Measurements from ENCODE around the gene CCDC184. TPM values are rescaled to one million over a fixed set of nuclear protein-coding genes. Genes with fewer than 3 reads are reported as not detected.

The CCDC184 gene
- polyA plus RNA-seq, 1 of the 3 experiments (the other 2 are of a cell fraction) = 5.8 TPM

DNA sequence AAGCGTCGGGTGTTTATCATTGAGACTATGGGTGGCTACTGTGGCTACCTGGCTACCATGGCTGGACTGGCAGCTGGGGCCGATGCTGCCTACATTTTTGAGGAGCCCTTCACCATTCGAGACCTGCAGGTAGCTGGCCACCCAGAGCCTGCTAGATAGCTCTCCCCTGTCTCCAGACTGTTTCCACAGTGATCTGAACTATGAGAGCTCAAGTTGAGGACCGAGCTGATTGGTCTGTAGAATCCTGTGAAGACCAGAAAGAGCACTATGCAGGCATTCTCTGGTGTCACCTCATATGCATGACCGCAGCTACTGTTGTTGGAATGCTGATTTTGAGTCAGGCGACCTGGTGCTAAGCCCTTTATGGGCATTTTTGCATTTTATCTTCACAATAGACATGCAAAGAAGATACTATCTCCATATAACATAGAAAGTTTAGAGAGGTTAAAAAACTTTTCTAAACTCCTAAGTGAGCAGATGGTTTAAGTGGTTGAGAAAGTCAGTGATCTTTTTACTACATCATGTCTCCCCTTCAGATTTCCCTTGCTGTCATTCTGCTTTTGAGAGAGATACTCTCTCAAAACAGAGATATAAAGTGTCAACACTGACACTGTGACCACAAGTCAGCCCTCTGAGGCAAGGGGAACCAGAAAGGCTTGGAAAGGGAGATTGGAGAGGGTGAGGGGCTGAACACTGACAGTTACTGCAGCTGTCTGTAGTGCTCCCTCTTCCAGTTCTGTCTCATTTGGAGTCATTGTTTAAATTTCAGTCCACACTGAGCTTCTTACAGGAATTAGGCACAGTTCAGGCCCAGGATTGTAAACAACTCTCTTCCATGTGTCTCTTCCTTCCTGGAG is 40.4 kb upstream of the CCDC184 start:
- Histone ChIP-seq H3K27me3 (ENCODE audit: insufficient read depth) (no peaks in the 10 kb centered on the region), H3K79me2 (ENCODE audit: insufficient read depth) (no peaks in the 10 kb centered on the region), H2AFZ (ENCODE audit: low read depth) (no peak overlapping the region), H3K27ac (ENCODE audit: low read depth in 2 of 2, low read length in 1 of 2) (no peak overlapping the region), H3F3A (replicated peaks; ENCODE audit: insufficient read depth) (no peaks in the 10 kb centered on the region), H3K4me1 (ENCODE audit: control insufficient read depth in 1 of 2, insufficient read depth in 2 of 2, low read depth in 1 of 2, low read length in 1 of 2) (no peaks in the 10 kb centered on the region; a peak in 1 of 4 replicates), H3K4me3 (ENCODE audit: low read depth in 2 of 2, low read length in 1 of 2) (no peak overlapping the region), H3K4me2 (no peak overlapping the region), H3K9ac (no peak overlapping the region), H3K9me3 (no peaks in the 10 kb centered on the region), H3K36me3 (replicated peaks in 1 of 2; ENCODE audit: control insufficient read depth in 1 of 2, insufficient read depth in 2 of 2, low read length in 1 of 2) (peaks cover 23 to 86% of the 10 kb centered on the region in 2 experiments), H4K20me1 (ENCODE audit: insufficient read depth) (no peaks in the 10 kb centered on the region), H3K9me2 (no peaks in the 10 kb centered on the region)
- CTCF ChIA-PET = interaction anchor here (0.6 to 1.3 kb wide), 3 partner anchors 13 to 23 kb away, joined by 3 to 4 read pairs (median 3); no protein-coding TSS in a partner anchor
- no peak for TF ChIP-seq FOXJ3 (CRISPR knock-in tag; IDR thresholded peaks at IDR 0.05)
- TF ChIP-seq FOSL2 (IDR thresholded peaks at IDR 0.05; ENCODE audit: borderline replicate concordance, low read depth) = no peak
- TF ChIP-seq RAD21 (IDR thresholded peaks at IDR 0.05; ENCODE audit: low read length) = no peak
- TF ChIP-seq CHD2 (IDR thresholded peaks at IDR 0.05; ENCODE audit: low read length, partially characterized antibody) = no peak
- TF ChIP-seq GABPA (IDR thresholded peaks at IDR 0.05; ENCODE audit: low read depth) = no peak
- TF ChIP-seq POLR2AphosphoS5 (IDR thresholded peaks at IDR 0.05; ENCODE audit: low read depth, low read length) = no peak
- no peak for TF ChIP-seq JUND (IDR thresholded peaks at IDR 0.05)
- TF ChIP-seq TEAD4 (IDR thresholded peaks at IDR 0.05; ENCODE audit: borderline replicate concordance, insufficient read depth) = no peak
- TF ChIP-seq, protein P1, sequence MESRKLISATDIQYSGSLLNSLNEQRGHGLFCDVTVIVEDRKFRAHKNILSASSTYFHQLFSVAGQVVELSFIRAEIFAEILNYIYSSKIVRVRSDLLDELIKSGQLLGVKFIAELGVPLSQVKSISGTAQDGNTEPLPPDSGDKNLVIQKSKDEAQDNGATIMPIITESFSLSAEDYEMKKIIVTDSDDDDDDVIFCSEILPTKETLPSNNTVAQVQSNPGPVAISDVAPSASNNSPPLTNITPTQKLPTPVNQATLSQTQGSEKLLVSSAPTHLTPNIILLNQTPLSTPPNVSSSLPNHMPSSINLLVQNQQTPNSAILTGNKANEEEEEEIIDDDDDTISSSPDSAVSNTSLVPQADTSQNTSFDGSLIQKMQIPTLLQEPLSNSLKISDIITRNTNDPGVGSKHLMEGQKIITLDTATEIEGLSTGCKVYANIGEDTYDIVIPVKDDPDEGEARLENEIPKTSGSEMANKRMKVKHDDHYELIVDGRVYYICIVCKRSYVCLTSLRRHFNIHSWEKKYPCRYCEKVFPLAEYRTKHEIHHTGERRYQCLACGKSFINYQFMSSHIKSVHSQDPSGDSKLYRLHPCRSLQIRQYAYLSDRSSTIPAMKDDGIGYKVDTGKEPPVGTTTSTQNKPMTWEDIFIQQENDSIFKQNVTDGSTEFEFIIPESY (IDR thresholded peaks at IDR 0.05; ENCODE audit: borderline replicate concordance, low read depth) = no peak
- no peak for TF ChIP-seq SMC3 (IDR thresholded peaks at IDR 0.05; ENCODE audit: low read depth, low read length)
- no peak for TF ChIP-seq TCF12 (IDR thresholded peaks at IDR 0.05)
- TF ChIP-seq RCOR1 (IDR thresholded peaks at IDR 0.05; ENCODE audit: low read length) = no peak
- TF ChIP-seq EZH2phosphoT487 (IDR thresholded peaks at IDR 0.05; ENCODE audit: borderline replicate concordance, low read depth) = no peak
- TF ChIP-seq, protein P2, sequence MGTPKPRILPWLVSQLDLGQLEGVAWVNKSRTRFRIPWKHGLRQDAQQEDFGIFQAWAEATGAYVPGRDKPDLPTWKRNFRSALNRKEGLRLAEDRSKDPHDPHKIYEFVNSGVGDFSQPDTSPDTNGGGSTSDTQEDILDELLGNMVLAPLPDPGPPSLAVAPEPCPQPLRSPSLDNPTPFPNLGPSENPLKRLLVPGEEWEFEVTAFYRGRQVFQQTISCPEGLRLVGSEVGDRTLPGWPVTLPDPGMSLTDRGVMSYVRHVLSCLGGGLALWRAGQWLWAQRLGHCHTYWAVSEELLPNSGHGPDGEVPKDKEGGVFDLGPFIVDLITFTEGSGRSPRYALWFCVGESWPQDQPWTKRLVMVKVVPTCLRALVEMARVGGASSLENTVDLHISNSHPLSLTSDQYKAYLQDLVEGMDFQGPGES (IDR thresholded peaks at IDR 0.05; ENCODE audit: low read depth, low read length) = no peak
- no peak for TF ChIP-seq SIN3A (IDR thresholded peaks at IDR 0.05; ENCODE audit: borderline replicate concordance, low read depth, low read length)
- no peak for TF ChIP-seq RXRA (IDR thresholded peaks at IDR 0.05; ENCODE audit: borderline replicate concordance, low read depth)
- TF ChIP-seq, protein P3, sequence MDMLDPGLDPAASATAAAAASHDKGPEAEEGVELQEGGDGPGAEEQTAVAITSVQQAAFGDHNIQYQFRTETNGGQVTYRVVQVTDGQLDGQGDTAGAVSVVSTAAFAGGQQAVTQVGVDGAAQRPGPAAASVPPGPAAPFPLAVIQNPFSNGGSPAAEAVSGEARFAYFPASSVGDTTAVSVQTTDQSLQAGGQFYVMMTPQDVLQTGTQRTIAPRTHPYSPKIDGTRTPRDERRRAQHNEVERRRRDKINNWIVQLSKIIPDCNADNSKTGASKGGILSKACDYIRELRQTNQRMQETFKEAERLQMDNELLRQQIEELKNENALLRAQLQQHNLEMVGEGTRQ (IDR thresholded peaks at IDR 0.05; ENCODE audit: borderline replicate concordance, low read depth, low read length) = no peak
- POLR2A ChIA-PET = interaction anchor here (2.0 kb wide), 1 partner anchor 38 kb away, joined by 5 read pairs; the partner anchor contains the start of gene SENP1
- WGBS (ENCODE audit: low lambda C conversion rate) = 95% methylated on average over 6 of the region's 7 CpGs
- DNase-seq = no peak

Measured in SK-N-SH (cell line).